SU-DHL-6 (cell line): ENCODE measurements around the gene TCF12.

Source experiments
- H2AFZ ChIP-seq: fragments of 200-600 bp; sonication (generic); 2 replicates; pipeline ENCODE4 v1.6.1; 2014; ENCODE audit warnings: low read depth, mild to moderate bottlenecking, moderate library complexity, mixed read lengths, antibody characterized with exemption, low read length; ENCODE audit not compliant: severe bottlenecking
- H3F3A ChIP-seq: fragments of 200-600 bp; shearing (Covaris generic); 2 replicates; pipeline ENCODE4 v1.6.0; 2016; ENCODE audit warnings: antibody characterized with exemption, mild to moderate bottlenecking; ENCODE audit not compliant: insufficient read depth
- H3K27ac ChIP-seq: fragments of 200-600 bp; sonication (generic); 2 replicates; pipeline ENCODE4 v1.5.1; 2016; ENCODE audit warnings: low read depth, mild to moderate bottlenecking, low read length, moderate library complexity, mixed read lengths
- H3K27me3 ChIP-seq: fragments of 200-600 bp; sonication (generic), shearing (Covaris generic); 2 replicates; pipeline ENCODE4 v1.6.0; 2014; ENCODE audit warnings: mild to moderate bottlenecking, low read length
- H3K36me3 ChIP-seq: fragments of 200-600 bp; sonication (generic); 2 replicates; pipeline ENCODE4 v1.6.1; 2014; ENCODE audit warnings: mild to moderate bottlenecking, low read length, mixed read lengths
- H3K4me2 ChIP-seq: fragments of 300-600, 200-600 bp; shearing (Covaris generic), sonication (generic); 2 replicates; pipeline ENCODE4 v1.6.0; 2014; ENCODE audit warnings: low read length, low read depth, mild to moderate bottlenecking; ENCODE audit not compliant: poor library complexity, severe bottlenecking
- H3K4me3 ChIP-seq: fragments of 200-600 bp; sonication (generic); 2 replicates; pipeline ENCODE4 v1.5.1; 2014; ENCODE audit warnings: antibody characterized with exemption, low read length, mild to moderate bottlenecking, mixed read lengths; ENCODE audit not compliant: insufficient read depth, poor library complexity, severe bottlenecking
- H3K79me2 ChIP-seq: fragments of 200-600 bp; sonication (generic); 2 replicates; pipeline ENCODE4 v1.6.1; 2014; ENCODE audit warnings: mild to moderate bottlenecking, low read length, moderate library complexity; ENCODE audit not compliant: insufficient read depth
- H3K9ac ChIP-seq: fragments of 200-600 bp; sonication (generic); 2 replicates; pipeline ENCODE4 v1.7.0; 2014; ENCODE audit warnings: mild to moderate bottlenecking, low read length
- H3K9me2 ChIP-seq: fragments of 200-600 bp; sonication (generic); replicated peaks from 2 replicates; pipeline ENCODE4 v1.6.1; 2014; ENCODE audit warnings: low read length; ENCODE audit not compliant: insufficient read depth
- H3K9me3 ChIP-seq: fragments of 200-600 bp; sonication (generic); 2 replicates; pipeline ENCODE4 v1.6.1; 2014; ENCODE audit warnings: low read length, mixed read lengths; ENCODE audit not compliant: insufficient read depth
- H4K20me1 ChIP-seq: fragments of 200-600 bp; sonication (generic); 2 replicates; pipeline ENCODE4 v1.6.1; 2014; ENCODE audit warnings: low read depth, mild to moderate bottlenecking, antibody characterized with exemption, low read length, moderate library complexity, mixed read lengths
- CTCF ChIP-seq: fragments of 200-600 bp; sonication (generic); IDR thresholded peaks from one replicate; pipeline ENCODE4 v1.5.1; 2017; ENCODE audit warnings: antibody characterized with exemption, mild to moderate bottlenecking, low read length, moderate library complexity; ENCODE audit not compliant: insufficient read depth, poor library complexity, severe bottlenecking
- EZH2phosphoT487 ChIP-seq: fragments of 200-600 bp; sonication (generic), shearing (Covaris generic); conservative IDR thresholded peaks from 2 replicates; pipeline ENCODE4 v1.6.1; 2018; ENCODE audit warnings: mild to moderate bottlenecking, antibody characterized with exemption, low read length, moderate library complexity, mixed read lengths

TCF12 gene

GRCh38 chr15:57229051-57229450 lies 310.6 kb downstream of the TCF12 start:
- Histone ChIP-seq H3F3A (0 out of 2 replicates have a peak, but pooled peaks cover 3% of the 10 kb centered on the region), H3K27me3 (no peaks in the 10 kb centered on the region), H2AFZ (no peak overlapping the region), H3K36me3 (peaks cover 5% of the 10 kb centered on the region; the same call in 1 of the 2 replicates), H3K9me2 (no peaks in the 10 kb centered on the region), H3K4me3 (no peak overlapping the region), H4K20me1 (no peaks in the 10 kb centered on the region), H3K9ac (no peak overlapping the region), H3K79me2 (no peaks in the 10 kb centered on the region), H3K9me3 (no peaks in the 10 kb centered on the region), H3K4me2 (no peak overlapping the region), H3K27ac (no peak overlapping the region)
- TF ChIP-seq CTCF, result no peak
- TF ChIP-seq EZH2phosphoT487, result no peak

- Histone ChIP-seq H3K9ac (no peak overlapping the region), H3K36me3 (peaks cover 9% of the 10 kb centered on the region; the same call in 1 of the 2 replicates), H4K20me1 (no peaks in the 10 kb centered on the region), H3F3A (0 out of 2 replicates have a peak, but pooled peaks cover 3% of the 10 kb centered on the region), H3K9me2 (no peaks in the 10 kb centered on the region), H3K4me2 (no peak overlapping the region), H3K9me3 (no peaks in the 10 kb centered on the region), H3K27me3 (no peaks in the 10 kb centered on the region), H3K4me3 (no peak overlapping the region), H2AFZ (no peak overlapping the region), H3K27ac (no peak overlapping the region), H3K79me2 (no peaks in the 10 kb centered on the region)
- TF ChIP-seq CTCF (no peak), EZH2phosphoT487 (no peak)
Measured at GRCh38 chr15:57231559-57231958, 313.1 kb downstream of the TCF12 start.

- Histone ChIP-seq H3K4me2 (no peak overlapping the region), H3F3A (0 out of 2 replicates have a peak, but pooled peaks cover 3% of the 10 kb centered on the region), H4K20me1 (no peaks in the 10 kb centered on the region), H3K27ac (no peak overlapping the region), H3K4me3 (no peak overlapping the region), H3K79me2 (no peaks in the 10 kb centered on the region), H2AFZ (no peak overlapping the region), H3K36me3 (peaks cover 9% of the 10 kb centered on the region; the same call in 1 of the 2 replicates), H3K27me3 (no peaks in the 10 kb centered on the region), H3K9me2 (no peaks in the 10 kb centered on the region), H3K9me3 (no peaks in the 10 kb centered on the region), H3K9ac (no peak overlapping the region)
- TF ChIP-seq CTCF (no peak), EZH2phosphoT487 (no peak)
Measured at GRCh38 chr15:57234156-57234555, 315.7 kb downstream of the TCF12 start.
